CD4-positive, CD25-positive, alpha-beta regulatory T cell (primary cell): ENCODE measurements around the gene VLDLR. TPM values are rescaled to one million over a fixed set of nuclear protein-coding genes. Genes with fewer than 3 reads are reported as not detected.

Source experiments
- ATAC-seq, 2 donors: fragments of 150-1000 bp; cut with Tn5 transposase; one replicate each; pipeline ENCODE4 v1.10.0; 2021; ENCODE audit warnings: low read depth in 2 of 2, moderate number of reproducible peaks in 2 of 2, moderate library complexity in 1 of 2
- DNase-seq, 3 donors: peaks; one replicate each; pipeline versions ENCODE4 v3.0.0 to v3.0.0-alpha.2; 2012 to 2022; ENCODE audit warnings: mixed read lengths in 1 of 3
- H3K27ac ChIP-seq: one replicate; pipeline ENCODE4 v1.7.0; 2013; ENCODE audit warnings: mild to moderate bottlenecking, low read length; ENCODE audit not compliant: insufficient read depth, poor library complexity, severe bottlenecking
- H3K27me3 ChIP-seq: one replicate; pipeline ENCODE4 v1.7.0; 2013; ENCODE audit warnings: low read length; ENCODE audit not compliant: control insufficient read depth, insufficient read depth
- H3K36me3 ChIP-seq: one replicate; pipeline ENCODE4 v1.7.0; 2013; ENCODE audit warnings: mild to moderate bottlenecking, low read length, moderate library complexity; ENCODE audit not compliant: control insufficient read depth, insufficient read depth
- H3K4me1 ChIP-seq: 2 replicates; pipeline ENCODE4 v1.7.0; 2013; ENCODE audit warnings: mild to moderate bottlenecking, low read length; ENCODE audit not compliant: insufficient read depth, control insufficient read depth, poor library complexity, severe bottlenecking
- H3K4me3 ChIP-seq: one replicate; pipeline ENCODE4 v1.7.0; 2013; ENCODE audit warnings: low read depth, mild to moderate bottlenecking, low read length, moderate library complexity
- H3K9me3 ChIP-seq, 2 experiments: 1 replicate in 1 of 2; 2 replicates in 1 of 2; pipeline ENCODE4 v1.7.0; 2013; ENCODE audit warnings: low read length in 2 of 2, mild to moderate bottlenecking in 1 of 2, moderate library complexity in 1 of 2; ENCODE audit not compliant: control insufficient read depth in 2 of 2
- H3K27ac Mint-ChIP-seq, 3 donors: one replicate each; pipeline ENCODE4 v1.8.0; 2020 to 2022; ENCODE audit warnings: mild to moderate bottlenecking in 3 of 3, mixed read lengths in 3 of 3, moderate library complexity in 2 of 3
- H3K27me3 Mint-ChIP-seq: one replicate; pipeline ENCODE4 v1.8.0; 2022; ENCODE audit warnings: mild to moderate bottlenecking, mixed read lengths
- H3K36me3 Mint-ChIP-seq: one replicate; pipeline ENCODE4 v1.8.0; 2020; ENCODE audit warnings: mixed read lengths
- H3K4me1 Mint-ChIP-seq, 4 donors: one replicate each; pipeline ENCODE4 v1.8.0; 2020 to 2022; ENCODE audit warnings: mixed read lengths in 4 of 4, mild to moderate bottlenecking in 1 of 4
- H3K4me3 Mint-ChIP-seq, 4 donors: one replicate each; pipeline ENCODE4 v1.8.0; 2020 to 2022; ENCODE audit warnings: mild to moderate bottlenecking in 4 of 4, mixed read lengths in 4 of 4, moderate library complexity in 3 of 4
- H3K9me3 Mint-ChIP-seq, 7 donors: one replicate each; pipeline ENCODE4 v1.8.0; 2020 to 2022; ENCODE audit warnings: mixed read lengths in 7 of 7, mild to moderate bottlenecking in 3 of 7, moderate library complexity in 2 of 7
- polyA plus RNA-seq, 4 donors: library from polyadenylated mRNA; unstranded; fragments of 300-500 nt; fragmentation: Illumina TruSeq; gene quantifications; one replicate each; pipeline ENCODE4 v1.2.3, GENCODE V29; 2021
- total RNA-seq: library from RNA; stranded (reverse); gene quantifications from one replicate; pipeline ENCODE4 v1.2.3, GENCODE V29; 2022

VLDLR gene
- total and polyA plus RNA-seq, 5 donors from 2014 or later, result not detected

DNA sequence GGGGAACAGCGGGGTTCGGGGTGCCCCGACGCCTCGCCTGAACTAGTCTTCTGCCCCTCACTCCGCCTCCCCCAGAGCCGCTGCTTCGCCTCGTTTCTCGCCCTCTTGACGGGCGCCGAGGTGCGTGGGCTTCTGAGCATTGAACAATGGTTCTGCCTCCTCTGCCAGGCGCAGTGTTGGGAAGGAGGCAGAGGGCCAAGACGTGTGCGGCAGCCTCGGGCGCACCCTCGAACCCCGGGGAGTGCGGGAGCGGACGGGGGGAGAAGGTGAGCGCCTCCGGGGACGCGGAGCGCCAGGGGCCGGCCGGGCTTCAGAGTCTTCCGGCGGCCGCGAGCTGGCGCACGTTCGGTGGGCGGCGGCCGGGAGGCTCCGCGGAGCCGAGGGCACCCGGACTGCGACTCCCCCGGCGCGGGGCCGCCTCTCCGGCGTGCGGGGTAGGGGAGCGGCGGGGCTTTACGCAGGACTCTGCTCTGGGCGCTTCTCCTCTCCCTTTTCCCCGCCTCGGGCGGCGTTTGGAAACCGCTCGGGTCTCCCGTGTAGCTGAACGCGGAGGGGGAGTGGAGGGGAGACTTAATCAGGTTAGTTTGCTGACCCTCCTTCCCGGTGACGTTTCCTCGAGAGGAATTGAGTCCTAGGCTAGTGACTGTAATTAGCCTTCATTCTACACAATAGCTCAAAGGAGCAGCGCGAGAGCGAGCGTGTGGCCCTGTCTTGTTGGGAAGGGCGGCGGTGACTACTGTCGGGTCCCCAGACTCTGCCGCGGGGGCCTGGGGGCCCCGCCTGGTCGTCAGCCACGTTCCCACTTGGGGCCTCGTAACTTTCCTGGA lies 1.1 kb downstream of the VLDLR start:
- peak in 1 of 2 donors; percentile 7 for ATAC-seq
- H3K36me3 Mint-ChIP-seq, result no peaks in the 10 kb centered on the region
- Histone ChIP-seq H3K36me3 (no peaks in the 10 kb centered on the region), H3K4me1 (peaks cover 23% of the 10 kb centered on the region), H3K27ac (no peak overlapping the region), H3K9me3 (no peaks in the 10 kb centered on the region), H3K4me3 (no peak overlapping the region), H3K27me3 (peaks cover 23% of the 10 kb centered on the region)
- H3K27ac Mint-ChIP-seq, result no peak overlapping the region
- peaks cover 0 to 5% (median 0%) of the 10 kb centered on the region in 7 donors for H3K9me3 Mint-ChIP-seq
- peak overlapping the region; percentile 40 to 77 (median 71) for H3K4me3 Mint-ChIP-seq
- H3K27me3 Mint-ChIP-seq, result peaks cover 56% of the 10 kb centered on the region
- peaks cover 0 to 20% (median 4%) of the 10 kb centered on the region in 4 donors for H3K4me1 Mint-ChIP-seq
- peak in 1 of 3 donors; percentile 5 for DNase-seq

DNA sequence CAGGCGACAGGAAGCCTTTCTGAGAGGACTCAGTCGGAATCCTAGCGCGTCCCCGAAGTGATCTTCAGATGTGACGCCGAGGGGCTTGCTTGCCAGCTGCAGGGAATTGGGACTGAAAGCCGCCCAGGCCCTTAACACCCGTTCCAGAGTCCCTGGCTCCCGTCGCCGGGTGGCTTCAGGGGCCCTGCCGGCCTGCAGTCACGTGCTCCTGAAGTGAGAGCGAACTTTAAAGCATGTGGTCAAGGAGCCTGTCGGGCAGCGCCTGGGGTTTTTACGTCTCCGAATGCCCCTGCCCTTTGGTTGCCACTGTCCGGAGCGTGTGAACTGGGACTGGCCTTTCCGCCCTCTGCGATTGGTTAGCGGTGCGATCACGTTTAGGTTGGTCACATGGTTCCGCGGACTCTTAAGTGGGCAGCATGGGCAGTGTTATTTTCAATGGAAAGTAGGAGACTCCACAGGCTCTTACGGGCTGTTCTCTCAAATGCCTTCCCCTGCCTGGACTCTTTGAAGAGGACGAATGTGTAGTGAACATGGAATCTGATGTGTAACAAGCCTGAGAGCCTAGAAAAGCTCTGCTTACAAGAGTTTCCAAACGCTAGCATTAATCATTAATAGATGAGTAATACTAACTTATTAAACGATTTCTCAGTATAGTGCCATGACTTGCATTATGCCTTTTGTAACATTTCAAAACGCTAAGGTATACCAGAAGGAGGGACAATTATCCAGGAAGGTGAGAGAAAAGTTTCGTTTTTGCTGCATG lies 1.9 kb downstream of the VLDLR start:
- peaks cover 23% of the 10 kb centered on the region for H3K27me3 ChIP-seq
- H3K27me3 Mint-ChIP-seq, result peaks cover 62% of the 10 kb centered on the region
- H3K27ac ChIP-seq, result no peak overlapping the region
- H3K4me1 Mint-ChIP-seq, result peaks cover 0 to 20% (median 4%) of the 10 kb centered on the region in 4 donors
- no peak for ATAC-seq
- no peaks in the 10 kb centered on the region for H3K9me3 ChIP-seq
- DNase-seq, result no peak
- peaks cover 23% of the 10 kb centered on the region for H3K4me1 ChIP-seq
- no peaks in the 10 kb centered on the region for H3K36me3 Mint-ChIP-seq
- H3K4me3 ChIP-seq, result no peak overlapping the region
- H3K27ac Mint-ChIP-seq, result no peak overlapping the region
- H3K36me3 ChIP-seq, result no peaks in the 10 kb centered on the region
- H3K4me3 Mint-ChIP-seq, result peak overlapping the region; percentile 21 to 77 (median 56)
- H3K9me3 Mint-ChIP-seq, result peaks cover 0 to 5% (median 0%) of the 10 kb centered on the region in 7 donors

DNA sequence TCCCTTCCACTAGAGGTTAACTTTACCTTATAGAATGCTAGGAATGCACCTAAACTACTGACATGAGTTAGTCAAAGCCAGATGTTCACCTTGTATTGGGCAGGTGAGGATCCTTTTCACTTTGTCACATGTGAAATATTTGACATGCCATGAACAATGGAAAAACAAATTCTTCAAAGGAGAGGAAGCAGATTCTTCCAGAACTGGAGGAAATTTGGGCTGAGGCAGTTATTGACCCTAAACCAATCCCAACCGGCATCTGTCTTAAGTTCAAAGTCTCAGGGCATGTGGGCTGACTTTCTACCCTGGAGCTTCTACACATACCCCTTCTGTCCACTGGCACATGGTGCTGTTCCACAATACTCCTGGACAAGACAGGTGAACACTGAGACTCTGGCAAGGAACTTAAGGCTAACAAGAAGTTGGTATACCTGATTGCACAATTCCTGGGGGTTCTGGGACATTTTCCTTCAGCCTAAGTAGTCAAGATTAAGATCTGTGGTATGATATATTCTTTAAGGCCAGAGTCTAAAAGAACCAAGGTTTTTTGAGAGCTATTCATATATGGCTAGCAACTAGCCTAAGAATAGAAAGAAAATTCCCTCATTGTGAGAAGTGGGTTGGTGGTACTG lies 2.6 kb downstream of the VLDLR start:
- H3K4me3 Mint-ChIP-seq, result peak overlapping the region in 2 of 4 donors; percentile 14 to 77
- H3K36me3 Mint-ChIP-seq, result no peaks in the 10 kb centered on the region
- Histone ChIP-seq H3K27ac (no peak overlapping the region), H3K36me3 (no peaks in the 10 kb centered on the region), H3K9me3 (no peaks in the 10 kb centered on the region), H3K27me3 (peaks cover 23% of the 10 kb centered on the region), H3K4me1 (peaks cover 23% of the 10 kb centered on the region), H3K4me3 (no peak overlapping the region)
- ATAC-seq, result no peak
- peaks cover 0 to 5% (median 0%) of the 10 kb centered on the region in 7 donors for H3K9me3 Mint-ChIP-seq
- no peak for DNase-seq
- H3K27ac Mint-ChIP-seq, result no peak overlapping the region
- peaks cover 0 to 20% (median 4%) of the 10 kb centered on the region in 4 donors for H3K4me1 Mint-ChIP-seq
- H3K27me3 Mint-ChIP-seq, result peaks cover 63% of the 10 kb centered on the region

DNA sequence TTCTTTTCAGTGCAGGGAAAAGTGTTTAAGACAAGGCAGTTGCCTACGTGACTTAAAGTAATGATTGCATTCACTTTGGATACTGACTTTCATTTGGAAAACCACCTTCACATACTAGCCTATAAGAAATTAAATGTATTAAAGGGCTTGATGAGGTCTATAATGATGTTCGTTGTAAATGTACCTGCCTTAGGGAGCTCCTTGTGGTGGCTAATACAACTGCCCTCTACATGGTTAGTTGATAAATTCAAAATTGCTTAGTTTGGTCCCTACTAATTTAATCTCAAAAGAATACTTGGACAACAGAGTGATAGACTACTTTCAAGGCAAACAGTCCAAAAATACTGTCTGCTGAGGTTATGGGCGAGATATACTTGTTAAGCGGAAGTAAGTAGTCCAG lies 3.8 kb downstream of the VLDLR start:
- Histone ChIP-seq H3K4me3 (no peak overlapping the region), H3K9me3 (no peaks in the 10 kb centered on the region), H3K27me3 (peaks cover 19% of the 10 kb centered on the region), H3K27ac (no peak overlapping the region), H3K4me1 (peaks cover 23% of the 10 kb centered on the region), H3K36me3 (no peaks in the 10 kb centered on the region)
- H3K36me3 Mint-ChIP-seq, result no peaks in the 10 kb centered on the region
- H3K27ac Mint-ChIP-seq, result no peak overlapping the region
- H3K4me1 Mint-ChIP-seq, result peaks cover 0 to 20% (median 4%) of the 10 kb centered on the region in 4 donors
- peaks cover 0 to 4% (median 0%) of the 10 kb centered on the region in 7 donors for H3K9me3 Mint-ChIP-seq
- H3K27me3 Mint-ChIP-seq, result peaks cover 56% of the 10 kb centered on the region
- ATAC-seq (no peak), DNase-seq (no peak)
- no peak overlapping the region for H3K4me3 Mint-ChIP-seq

DNA sequence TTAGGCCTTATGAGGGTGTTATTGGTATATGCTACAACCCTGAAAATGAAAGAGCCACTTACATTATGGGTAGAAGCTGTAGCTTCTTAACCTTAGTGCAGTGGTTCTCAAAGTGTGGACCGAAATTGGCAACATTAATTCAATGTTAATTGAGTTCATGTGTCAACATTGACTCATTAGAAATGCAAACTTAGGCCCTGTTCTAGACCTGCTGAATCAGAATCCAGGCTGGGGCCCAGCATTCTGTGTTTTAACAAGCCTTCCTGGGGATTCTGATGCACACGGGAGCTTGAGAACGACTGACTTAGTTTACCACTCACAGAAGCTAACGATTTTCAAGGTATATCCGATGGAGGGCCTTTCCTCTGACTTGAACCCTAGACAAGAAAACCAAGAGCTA lies 7.3 kb downstream of the VLDLR start:
- no peak overlapping the region for H3K27ac ChIP-seq
- peaks cover 12% of the 10 kb centered on the region for H3K27me3 ChIP-seq
- ATAC-seq (no peak), DNase-seq (no peak)
- H3K4me1 Mint-ChIP-seq, result no peaks in the 10 kb centered on the region
- peaks cover 36% of the 10 kb centered on the region for H3K27me3 Mint-ChIP-seq
- H3K4me3 ChIP-seq, result no peak overlapping the region
- H3K4me3 Mint-ChIP-seq, result no peak overlapping the region
- H3K27ac Mint-ChIP-seq, result no peak overlapping the region
- H3K9me3 Mint-ChIP-seq, result peaks cover 0 to 4% (median 0%) of the 10 kb centered on the region in 7 donors
- peaks cover 3% of the 10 kb centered on the region for H3K36me3 Mint-ChIP-seq
- H3K36me3 ChIP-seq, result no peaks in the 10 kb centered on the region
- H3K9me3 ChIP-seq, result no peaks in the 10 kb centered on the region
- no peaks in the 10 kb centered on the region for H3K4me1 ChIP-seq

DNA sequence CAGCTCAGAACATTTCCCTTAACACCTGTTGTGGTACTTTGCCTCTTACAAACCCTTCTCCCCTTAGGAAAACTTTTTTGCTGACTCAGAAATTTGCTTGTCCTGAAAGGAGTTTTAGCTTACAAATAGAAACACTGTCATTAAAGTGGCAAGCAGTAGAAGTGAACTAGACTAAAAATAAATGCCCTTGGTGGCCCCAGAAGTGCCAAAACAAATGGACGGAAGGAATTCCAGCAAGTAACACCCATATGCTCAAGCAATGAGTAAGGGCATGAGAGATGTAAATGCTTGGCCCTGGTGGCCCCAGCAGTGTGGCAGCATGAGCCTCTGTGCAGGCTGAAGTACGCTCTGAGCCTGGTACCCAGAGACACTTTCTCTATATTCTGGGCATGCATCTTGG lies 8.6 kb downstream of the VLDLR start:
- Mint-ChIP-seq H3K27me3 (peaks cover 28% of the 10 kb centered on the region), H3K36me3 (peaks cover 3% of the 10 kb centered on the region), H3K4me3 (no peak overlapping the region), H3K4me1 (no peaks in the 10 kb centered on the region), H3K9me3 (peaks cover 0 to 5% (median 0%) of the 10 kb centered on the region in 7 donors), H3K27ac (no peak overlapping the region)
- no peak for DNase-seq
- no peaks in the 10 kb centered on the region for H3K36me3 ChIP-seq
- ATAC-seq, result no peak
- no peaks in the 10 kb centered on the region for H3K9me3 ChIP-seq
- H3K4me3 ChIP-seq, result no peak overlapping the region
- H3K27ac ChIP-seq, result no peak overlapping the region
- H3K4me1 ChIP-seq, result no peaks in the 10 kb centered on the region
- no peaks in the 10 kb centered on the region for H3K27me3 ChIP-seq

DNA sequence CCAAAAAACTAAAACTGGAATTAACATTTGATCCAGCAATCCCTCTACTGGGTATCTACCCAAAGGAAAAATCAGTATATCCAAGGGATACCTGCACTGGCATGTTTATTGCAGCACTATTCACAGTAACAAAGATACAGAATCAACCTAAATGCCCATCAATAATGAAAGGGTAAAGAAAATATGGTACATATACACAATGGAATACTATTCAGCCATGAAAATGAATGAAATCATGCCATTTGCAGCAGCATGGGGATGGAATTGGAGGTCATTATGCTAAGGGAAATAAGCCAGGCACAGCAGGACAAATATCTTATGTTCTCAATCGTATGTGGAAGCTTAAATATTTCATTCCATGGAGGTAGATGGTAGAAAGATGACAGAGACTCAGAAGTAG lies 9.7 kb downstream of the VLDLR start:
- ATAC-seq (no peak), DNase-seq (no peak)
- H3K9me3 Mint-ChIP-seq, result peaks cover 0 to 5% (median 0%) of the 10 kb centered on the region in 7 donors
- Histone ChIP-seq H3K27ac (no peak overlapping the region), H3K27me3 (no peaks in the 10 kb centered on the region), H3K36me3 (no peaks in the 10 kb centered on the region), H3K4me1 (no peaks in the 10 kb centered on the region), H3K9me3 (no peaks in the 10 kb centered on the region), H3K4me3 (no peak overlapping the region)
- H3K27ac Mint-ChIP-seq, result no peak overlapping the region
- H3K36me3 Mint-ChIP-seq, result peaks cover 3% of the 10 kb centered on the region
- H3K4me3 Mint-ChIP-seq, result no peak overlapping the region
- peaks cover 17% of the 10 kb centered on the region for H3K27me3 Mint-ChIP-seq
- H3K4me1 Mint-ChIP-seq, result no peaks in the 10 kb centered on the region
